CD4-positive, alpha-beta T cell treated with Interleukin-10 for 1 hour (primary cell): ENCODE data around the gene BYSL.

ENCODE experiments used
- DNase-seq: peaks from one replicate; pipeline ENCODE4 v3.0.0-alpha.2; 2020

BYSL gene

GRCh38 chr6:41976794-41977484, 55.6 kb downstream of the BYSL start:
- no peak for DNase-seq
